Measurements from ENCODE around the gene ARHGAP11B. TPM values are rescaled to one million over a fixed set of nuclear protein-coding genes. Genes with fewer than 3 reads are reported as not detected.
"Not testable (repeated sequence)": the region's sequence is repeated elsewhere in the genome, so short reads cannot be mapped to it uniquely, and the experiment has no call there.

The ARHGAP11B gene

DNA sequence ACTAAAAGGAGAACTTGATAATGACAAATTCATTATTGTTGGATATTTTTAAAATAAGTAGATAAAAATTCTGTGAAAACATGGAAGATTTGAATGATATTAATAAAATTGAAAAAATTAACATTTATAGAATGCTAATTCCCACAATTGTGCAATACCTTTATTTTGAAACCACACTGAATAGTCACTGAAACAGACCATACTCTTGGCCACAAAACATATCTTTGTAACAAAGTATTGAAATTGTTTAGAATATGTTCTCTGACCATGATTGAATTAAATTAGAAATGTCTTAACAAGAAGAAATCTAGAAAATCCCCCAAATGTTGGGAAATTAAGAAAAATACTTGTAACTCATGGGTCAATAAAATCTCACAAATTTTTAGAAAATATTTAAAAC, 49.2 kb downstream of the ARHGAP11B start:
- H3K27me3 Mint-ChIP-seq (ENCODE audit: insufficient read depth, low read depth), result no peaks in the 10 kb centered on the region

DNA sequence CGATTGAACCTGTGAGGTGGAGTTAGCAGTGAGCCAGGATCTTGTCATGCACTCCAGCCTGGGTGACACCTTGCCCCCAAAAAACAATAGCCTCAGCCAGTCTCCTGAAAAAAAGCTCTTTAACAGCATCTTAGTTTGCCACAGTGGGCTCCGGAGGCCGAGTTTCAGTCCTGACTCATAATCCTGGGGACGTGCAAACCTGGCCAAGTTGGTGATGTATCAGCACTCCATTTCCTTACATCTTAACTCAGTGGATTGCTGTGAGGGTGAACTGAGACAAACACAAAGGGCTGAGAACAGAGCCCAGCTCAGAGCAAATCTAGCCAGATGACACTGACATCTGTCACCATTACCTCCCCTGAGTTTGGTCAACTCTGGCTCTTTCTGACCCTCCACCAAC, 50.0 kb downstream of the ARHGAP11B start:
- not testable (repeated sequence) for H3K4me3 ChIP-seq; H3K36me3 ChIP-seq; H3F3A ChIP-seq (ENCODE audit: low read depth); H3K4me2 ChIP-seq; DNase-seq (ENCODE audit: low spot score); H3K4me1 ChIP-seq; H3K4me3 Mint-ChIP-seq; H3K9ac ChIP-seq; H3K27me3 Mint-ChIP-seq (ENCODE audit: insufficient read depth, low read depth); H3K27ac Mint-ChIP-seq; H3K27ac ChIP-seq; H4K20me1 ChIP-seq (ENCODE audit: low read depth); H2AFZ ChIP-seq (replicated peaks); H3K4me1 Mint-ChIP-seq; H3K9me3 ChIP-seq (ENCODE audit: low read depth); H3K79me2 ChIP-seq (ENCODE audit: low read depth); H3K27me3 ChIP-seq
- peaks cover 32% of the 10 kb centered on the region for H3K36me3 Mint-ChIP-seq
- H3K9me3 Mint-ChIP-seq, result peaks cover 11% of the 10 kb centered on the region

More for the DNA sequence above, 49.2 kb downstream of the ARHGAP11B start:
- Histone ChIP-seq H3F3A (ENCODE audit: low read depth) (no peaks in the 10 kb centered on the region), H3K36me3 (no peaks in the 10 kb centered on the region), H4K20me1 (ENCODE audit: low read depth) (no peaks in the 10 kb centered on the region), H3K4me1 (no peaks in the 10 kb centered on the region), H3K4me2 (no peak overlapping the region), H3K27ac (no peak overlapping the region), H2AFZ (replicated peaks) (no peak overlapping the region), H3K9ac (no peak overlapping the region), H3K9me3 (ENCODE audit: low read depth) (no peaks in the 10 kb centered on the region), H3K79me2 (ENCODE audit: low read depth) (no peaks in the 10 kb centered on the region), H3K4me3 (no peak overlapping the region), H3K27me3 (no peaks in the 10 kb centered on the region)
- peaks cover 37% of the 10 kb centered on the region for H3K36me3 Mint-ChIP-seq
- no peak for DNase-seq (ENCODE audit: low spot score)
- no peaks in the 10 kb centered on the region for H3K4me1 Mint-ChIP-seq
- H3K27ac Mint-ChIP-seq, result no peak overlapping the region
- no peak overlapping the region for H3K4me3 Mint-ChIP-seq
- H3K9me3 Mint-ChIP-seq, result peaks cover 11% of the 10 kb centered on the region
- TF ChIP-seq EZH2 (IDR thresholded peaks at IDR 0.05) (no peak), EZH2phosphoT487 (IDR thresholded peaks at IDR 0.05) (no peak)
- TF ChIP-seq, protein P1, sequence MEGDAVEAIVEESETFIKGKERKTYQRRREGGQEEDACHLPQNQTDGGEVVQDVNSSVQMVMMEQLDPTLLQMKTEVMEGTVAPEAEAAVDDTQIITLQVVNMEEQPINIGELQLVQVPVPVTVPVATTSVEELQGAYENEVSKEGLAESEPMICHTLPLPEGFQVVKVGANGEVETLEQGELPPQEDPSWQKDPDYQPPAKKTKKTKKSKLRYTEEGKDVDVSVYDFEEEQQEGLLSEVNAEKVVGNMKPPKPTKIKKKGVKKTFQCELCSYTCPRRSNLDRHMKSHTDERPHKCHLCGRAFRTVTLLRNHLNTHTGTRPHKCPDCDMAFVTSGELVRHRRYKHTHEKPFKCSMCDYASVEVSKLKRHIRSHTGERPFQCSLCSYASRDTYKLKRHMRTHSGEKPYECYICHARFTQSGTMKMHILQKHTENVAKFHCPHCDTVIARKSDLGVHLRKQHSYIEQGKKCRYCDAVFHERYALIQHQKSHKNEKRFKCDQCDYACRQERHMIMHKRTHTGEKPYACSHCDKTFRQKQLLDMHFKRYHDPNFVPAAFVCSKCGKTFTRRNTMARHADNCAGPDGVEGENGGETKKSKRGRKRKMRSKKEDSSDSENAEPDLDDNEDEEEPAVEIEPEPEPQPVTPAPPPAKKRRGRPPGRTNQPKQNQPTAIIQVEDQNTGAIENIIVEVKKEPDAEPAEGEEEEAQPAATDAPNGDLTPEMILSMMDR (IDR thresholded peaks at IDR 0.05), result no peak

DNA sequence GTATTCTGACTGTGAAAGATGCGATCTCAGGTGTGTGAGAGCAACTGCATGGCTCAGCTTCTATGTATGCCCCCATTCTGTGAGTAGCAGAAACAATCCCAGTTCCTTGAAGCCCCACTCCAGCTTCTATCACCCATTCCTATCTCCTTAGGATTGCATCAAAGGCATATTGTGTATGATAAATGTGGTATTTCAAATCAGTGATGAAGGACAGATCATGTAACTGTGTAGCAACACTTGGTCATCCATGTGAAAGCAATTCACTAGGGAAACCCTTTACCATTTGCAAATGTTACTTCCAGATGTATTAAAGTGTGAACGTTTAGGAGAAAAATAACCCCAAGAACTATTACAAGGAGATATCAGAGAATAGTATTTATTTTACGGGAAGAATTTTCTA, 55.1 kb downstream of the ARHGAP11B start:
- H3K79me2 ChIP-seq (ENCODE audit: low read depth); H4K20me1 ChIP-seq (ENCODE audit: low read depth); H3K4me1 ChIP-seq; H3K4me3 Mint-ChIP-seq; H3F3A ChIP-seq (ENCODE audit: low read depth); H3K4me3 ChIP-seq; DNase-seq (ENCODE audit: low spot score); H3K4me1 Mint-ChIP-seq; H2AFZ ChIP-seq (replicated peaks); H3K27me3 Mint-ChIP-seq (ENCODE audit: insufficient read depth, low read depth); H3K4me2 ChIP-seq; H3K27me3 ChIP-seq; H3K9ac ChIP-seq; H3K9me3 ChIP-seq (ENCODE audit: low read depth); H3K36me3 ChIP-seq; H3K9me3 Mint-ChIP-seq; H3K27ac ChIP-seq; H3K27ac Mint-ChIP-seq: not testable (repeated sequence)
- H3K36me3 Mint-ChIP-seq, result peaks cover 21% of the 10 kb centered on the region

DNA sequence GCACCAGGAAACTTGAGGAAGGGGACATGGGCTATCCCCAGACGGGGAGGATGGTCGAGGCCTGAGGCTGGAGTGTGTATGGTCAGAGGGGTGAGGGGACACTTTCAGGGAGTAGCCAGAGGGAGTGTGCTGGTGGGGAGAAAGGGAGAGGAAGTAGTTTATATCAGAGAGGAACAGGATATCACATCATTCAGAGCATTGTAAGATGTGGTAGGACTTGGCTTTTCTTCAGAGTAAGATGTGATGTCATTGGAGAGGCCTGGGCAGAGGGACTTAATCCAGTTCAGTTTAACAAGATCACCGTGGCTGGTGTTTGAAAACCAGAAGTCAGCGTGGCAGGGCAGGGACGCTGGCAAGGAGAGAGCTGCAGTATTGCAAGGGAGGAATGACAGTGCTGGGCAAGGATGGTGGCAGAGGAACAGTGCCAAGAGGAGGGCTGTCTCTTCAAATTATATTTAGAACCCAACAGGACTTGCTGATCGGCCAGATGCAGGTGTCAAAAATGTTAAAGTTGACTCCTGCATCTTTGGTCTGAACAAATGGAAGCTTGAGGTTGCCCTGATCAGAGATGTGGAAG, 59.9 kb downstream of the ARHGAP11B start:
- not testable (repeated sequence) for H3K27me3 Mint-ChIP-seq (ENCODE audit: insufficient read depth, low read depth); H4K20me1 ChIP-seq (ENCODE audit: low read depth); H3K4me1 ChIP-seq; H3K4me3 Mint-ChIP-seq; H3K4me2 ChIP-seq; H3K9me3 ChIP-seq (ENCODE audit: low read depth); H3K4me1 Mint-ChIP-seq; DNase-seq (ENCODE audit: low spot score); H3K27ac ChIP-seq; H3K36me3 Mint-ChIP-seq; H3K9ac ChIP-seq; H2AFZ ChIP-seq (replicated peaks); H3K79me2 ChIP-seq (ENCODE audit: low read depth); H3K27ac Mint-ChIP-seq; H3K9me3 Mint-ChIP-seq; H3F3A ChIP-seq (ENCODE audit: low read depth); H3K27me3 ChIP-seq; H3K4me3 ChIP-seq; H3K36me3 ChIP-seq

DNA sequence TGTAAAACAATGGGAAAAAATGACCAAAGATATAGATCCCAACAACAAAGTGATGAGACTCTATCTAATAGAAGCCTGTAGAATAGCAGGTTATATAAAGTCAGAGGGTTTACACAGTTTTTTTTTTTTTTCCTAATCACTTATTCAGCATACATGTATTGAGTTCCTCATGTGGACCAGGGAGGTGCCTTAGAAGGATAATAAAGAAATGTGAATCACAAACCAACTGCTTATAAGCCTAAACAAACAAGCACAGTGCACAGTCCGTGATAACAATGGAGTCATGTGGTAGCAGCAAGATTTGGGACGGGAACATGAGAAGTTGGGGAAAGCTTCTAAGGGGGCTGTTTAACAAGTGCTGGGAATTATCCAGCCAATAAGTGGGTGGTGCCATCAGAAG, 60.7 kb downstream of the ARHGAP11B start:
- not testable (repeated sequence) for H3K9ac ChIP-seq; H3K9me3 ChIP-seq (ENCODE audit: low read depth); H3K4me1 ChIP-seq; H3K27me3 Mint-ChIP-seq (ENCODE audit: insufficient read depth, low read depth); H3K27me3 ChIP-seq; H3K4me3 Mint-ChIP-seq; H3K36me3 Mint-ChIP-seq; H3K9me3 Mint-ChIP-seq; H3K4me1 Mint-ChIP-seq; H3F3A ChIP-seq (ENCODE audit: low read depth); H3K4me2 ChIP-seq; H3K36me3 ChIP-seq; H4K20me1 ChIP-seq (ENCODE audit: low read depth); H2AFZ ChIP-seq (replicated peaks); DNase-seq (ENCODE audit: low spot score); H3K79me2 ChIP-seq (ENCODE audit: low read depth); H3K4me3 ChIP-seq; H3K27ac ChIP-seq; H3K27ac Mint-ChIP-seq

Small RNA genes within 50 kb of the gene (small RNA-seq; reads per million reads assigned to genes)
- not detected for gene RF00019
- gene RF00096, result not detected
- not detected for gene RN7SL628P

Other genes with a start within 250 kb of the ARHGAP11B start
- 0.46 and 1.3 TPM in 2 replicates for gene CHRFAM7A, start 232.6 kb upstream of the ARHGAP11B start, total RNA-seq (ENCODE audit: low replicate concordance)
- gene GOLGA8R, start 211.9 kb upstream of the ARHGAP11B start, total RNA-seq (ENCODE audit: low replicate concordance), result not detected in 2 replicates
- gene GOLGA8Q, start 74.1 kb upstream of the ARHGAP11B start, total RNA-seq (ENCODE audit: low replicate concordance), result not detected in 2 replicates
- gene GOLGA8H, start 22.1 kb upstream of the ARHGAP11B start, total RNA-seq (ENCODE audit: low replicate concordance), result 0.06 and 0.24 TPM in 2 replicates